GM12873 (cell line): Measurements from ENCODE around the gene P3H3.

Source experiments
- CTCF ChIP-seq: IDR thresholded peaks from 2 replicates; pipeline ENCODE4 v1.5.1; 2012; ENCODE audit warnings: low read depth, mild to moderate bottlenecking, moderate library complexity, low read length, control low read depth; ENCODE audit not compliant: insufficient read depth; ENCODE audit errors: missing control alignments

The P3H3 gene

GRCh38 chr12:6810758-6811157 lies 17.4 kb upstream of the P3H3 start:
- no peak for TF ChIP-seq CTCF

- no peak for TF ChIP-seq CTCF
These were observed 14.8 kb upstream of the P3H3 start for GRCh38 chr12:6813363-6813762.

GRCh38 chr12:6816598-6816997 lies 11.6 kb upstream of the P3H3 start:
- TF ChIP-seq CTCF: no peak

- TF ChIP-seq CTCF: no peak
These were observed 11.1 kb upstream of the P3H3 start for GRCh38 chr12:6817098-6817497.

GRCh38 chr12:6817662-6818157 lies 10.5 kb upstream of the P3H3 start:
- TF ChIP-seq CTCF: no peak

GRCh38 chr12:6818222-6818621 lies 10.0 kb upstream of the P3H3 start:
- no peak for TF ChIP-seq CTCF

GRCh38 chr12:6818645-6819044 lies 9.6 kb upstream of the P3H3 start:
- TF ChIP-seq CTCF: no peak
